Measurements from ENCODE around the gene CRYBG1.

DNA sequence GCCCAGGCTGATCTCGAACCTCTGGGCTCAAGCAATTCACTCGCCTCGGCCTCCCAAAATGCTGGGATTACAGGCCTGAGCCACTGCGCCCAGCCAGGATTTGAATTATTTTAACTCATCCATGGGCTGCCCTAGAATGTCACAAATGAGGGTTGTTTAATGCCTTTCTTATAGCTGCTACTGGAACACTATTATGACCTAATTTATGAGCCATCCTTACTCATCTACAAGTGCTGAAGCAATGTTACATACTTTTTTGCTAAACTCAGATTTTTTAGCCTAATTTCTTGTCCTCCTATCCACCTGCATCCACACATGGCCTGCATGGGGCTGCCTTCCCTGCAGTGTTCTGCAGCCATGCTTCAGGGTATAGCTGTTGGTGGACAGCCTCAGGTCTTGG lies 208.9 kb downstream of the CRYBG1 start:
- TF ChIP-seq CEBPB (IDR thresholded peaks at IDR 0.05): no peak
- no peak for TF ChIP-seq TEAD4 (IDR thresholded peaks at IDR 0.05)
- TF ChIP-seq FOXM1 (IDR thresholded peaks at IDR 0.05; ENCODE audit: borderline replicate concordance, low read depth): no peak
- TF ChIP-seq EP300 (IDR thresholded peaks at IDR 0.05; ENCODE audit: borderline replicate concordance): no peak
- TF ChIP-seq CREB1 (IDR thresholded peaks at IDR 0.05; ENCODE audit: low read depth): no peak
- TF ChIP-seq, protein P1, sequence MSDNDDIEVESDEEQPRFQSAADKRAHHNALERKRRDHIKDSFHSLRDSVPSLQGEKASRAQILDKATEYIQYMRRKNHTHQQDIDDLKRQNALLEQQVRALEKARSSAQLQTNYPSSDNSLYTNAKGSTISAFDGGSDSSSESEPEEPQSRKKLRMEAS (IDR thresholded peaks at IDR 0.05): no peak
- TF ChIP-seq YY1 (IDR thresholded peaks at IDR 0.05; ENCODE audit: low read depth): no peak
- TF ChIP-seq EGR1 (IDR thresholded peaks at IDR 0.05): no peak
- TF ChIP-seq, protein P2, sequence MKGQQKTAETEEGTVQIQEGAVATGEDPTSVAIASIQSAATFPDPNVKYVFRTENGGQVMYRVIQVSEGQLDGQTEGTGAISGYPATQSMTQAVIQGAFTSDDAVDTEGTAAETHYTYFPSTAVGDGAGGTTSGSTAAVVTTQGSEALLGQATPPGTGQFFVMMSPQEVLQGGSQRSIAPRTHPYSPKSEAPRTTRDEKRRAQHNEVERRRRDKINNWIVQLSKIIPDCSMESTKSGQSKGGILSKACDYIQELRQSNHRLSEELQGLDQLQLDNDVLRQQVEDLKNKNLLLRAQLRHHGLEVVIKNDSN (IDR thresholded peaks at IDR 0.05): no peak

Data from Ishikawa (cell line).